HepG2 (cell line): ENCODE measurements around the gene DHRS4L2. TPM values are rescaled to one million over a fixed set of nuclear protein-coding genes. Genes with fewer than 3 reads are reported as not detected.

Experiments used
- AKAP8 ChIP-seq: sonication (generic); formaldehyde crosslinking; IDR thresholded peaks from 2 replicates; pipeline ENCODE4 v1.5.1; 2020; ENCODE audit warnings: mild to moderate bottlenecking, missing genetic modification reagents
- ASH2L ChIP-seq: fragments of 300-600, 200-600 bp; sonication (generic); IDR thresholded peaks from 2 replicates; pipeline ENCODE4 v1.7.0; 2017; ENCODE audit warnings: low read depth, mild to moderate bottlenecking, moderate library complexity, mixed read lengths, low read length; ENCODE audit not compliant: insufficient read length
- CENPT ChIP-seq: sonication (generic); formaldehyde crosslinking; IDR thresholded peaks from 2 replicates; pipeline ENCODE4 v1.8.0; 2022; ENCODE audit warnings: low read depth, mild to moderate bottlenecking, moderate library complexity, missing genetic modification reagents
- FIP1L1 ChIP-seq: fragments of 200-400 bp; formaldehyde crosslinking; IDR thresholded peaks from 2 replicates; pipeline ENCODE4 v1.6.1; 2018; ENCODE audit warnings: low read depth, mild to moderate bottlenecking, low read length, moderate library complexity, borderline replicate concordance; ENCODE audit not compliant: insufficient read depth
- FOXJ3 ChIP-seq: sonication (generic); formaldehyde crosslinking; IDR thresholded peaks from 2 replicates; pipeline ENCODE4 v1.4.0; 2020; ENCODE audit warnings: missing genetic modification reagents, mild to moderate bottlenecking, borderline replicate concordance
- GRHL1 ChIP-seq: sonication (generic); formaldehyde crosslinking; conservative IDR thresholded peaks from 2 replicates; pipeline ENCODE4 v1.8.0; 2022; ENCODE audit warnings: missing genetic modification reagents
- HOXA7 ChIP-seq: sonication (generic); formaldehyde crosslinking; IDR thresholded peaks from 2 replicates; pipeline ENCODE4 v1.8.1; 2022; ENCODE audit warnings: mild to moderate bottlenecking, missing genetic modification reagents, moderate library complexity
- JUNB ChIP-seq: sonication (generic); formaldehyde crosslinking; IDR thresholded peaks from 2 replicates; pipeline ENCODE4 v1.8.0; 2022; ENCODE audit warnings: missing genetic modification reagents, mild to moderate bottlenecking, borderline replicate concordance
- MIER3 ChIP-seq: IDR thresholded peaks from 2 replicates; pipeline ENCODE4 v1.6.1; 2016; ENCODE audit warnings: missing compliant biosample characterization, borderline replicate concordance
- NCOR1 ChIP-seq: fragments of 200-600 bp; sonication (generic); IDR thresholded peaks from 2 replicates; pipeline ENCODE4 v1.7.0; 2017; ENCODE audit warnings: antibody characterized with exemption, low read length, borderline replicate concordance
- NFKB2 ChIP-seq: sonication (generic); formaldehyde crosslinking; IDR thresholded peaks from 2 replicates; pipeline ENCODE4 v1.4.0; 2020; ENCODE audit warnings: missing genetic modification reagents, borderline replicate concordance
- RAD21 ChIP-seq: fragments of 450-650 bp; formaldehyde crosslinking; IDR thresholded peaks from 2 replicates; pipeline ENCODE4 v1.5.0; 2020; ENCODE audit warnings: mild to moderate bottlenecking
- RBAK ChIP-seq: sonication (generic); formaldehyde crosslinking; IDR thresholded peaks from 2 replicates; pipeline ENCODE4 v1.5.1; 2020; ENCODE audit warnings: mild to moderate bottlenecking, missing genetic modification reagents
- SP5 ChIP-seq: IDR thresholded peaks from 2 replicates; pipeline ENCODE4 v1.6.1; 2016; ENCODE audit warnings: low read depth, borderline replicate concordance
- THAP9 ChIP-seq: sonication (generic); formaldehyde crosslinking; IDR thresholded peaks from 2 replicates; pipeline ENCODE4; 2020; ENCODE audit warnings: missing genetic modification reagents, mild to moderate bottlenecking, borderline replicate concordance
- ZNF10 ChIP-seq: sonication (generic); formaldehyde crosslinking; IDR thresholded peaks from 2 replicates; pipeline ENCODE4 v1.4.0; 2020; ENCODE audit warnings: mild to moderate bottlenecking, low read depth, missing genetic modification reagents, borderline replicate concordance
- ZNF263 ChIP-seq: sonication (generic); formaldehyde crosslinking; IDR thresholded peaks from 2 replicates; pipeline ENCODE4 v1.4.0; 2020; ENCODE audit warnings: missing genetic modification reagents
- ZNF354B ChIP-seq: sonication (generic); formaldehyde crosslinking; IDR thresholded peaks from 2 replicates; pipeline ENCODE4 v1.8.0; 2022; ENCODE audit warnings: mild to moderate bottlenecking, missing genetic modification reagents
- ZNF382 ChIP-seq: sonication (generic); formaldehyde crosslinking; IDR thresholded peaks from 2 replicates; pipeline ENCODE4 v1.5.0; 2020; ENCODE audit warnings: missing genetic modification reagents, mild to moderate bottlenecking, borderline replicate concordance
- ZNF549 ChIP-seq: sonication (generic); formaldehyde crosslinking; IDR thresholded peaks from 2 replicates; pipeline ENCODE4 v1.5.0; 2020; ENCODE audit warnings: missing genetic modification reagents
- ZNF570 ChIP-seq: sonication (generic); formaldehyde crosslinking; IDR thresholded peaks from 2 replicates; pipeline ENCODE4 v1.4.0; 2020; ENCODE audit warnings: mild to moderate bottlenecking, missing genetic modification reagents, borderline replicate concordance
- ZNF713 ChIP-seq: sonication (generic); formaldehyde crosslinking; IDR thresholded peaks from 2 replicates; pipeline ENCODE4 v1.4.0; 2020; ENCODE audit warnings: mild to moderate bottlenecking, missing genetic modification reagents
- ZNF780A ChIP-seq: sonication (generic); formaldehyde crosslinking; IDR thresholded peaks from 2 replicates; pipeline ENCODE4 v1.8.0; 2022; ENCODE audit warnings: mild to moderate bottlenecking, missing genetic modification reagents, moderate library complexity
- ZNF841 ChIP-seq: sonication (generic); formaldehyde crosslinking; IDR thresholded peaks from 2 replicates; pipeline ENCODE4 v1.8.1; 2023; ENCODE audit warnings: missing genetic modification reagents, borderline replicate concordance
- polyA plus RNA-seq, 8 experiments: library from polyadenylated mRNA; depleted of rRNA in 3 of 8; stranded (reverse) in 7 of 8; unstranded in 1 of 8; fragments of >200 nt; fragmentation: Illumina TruSeq in 4 of 8; extraction: Trizol in 4 of 8; gene quantifications; 2 replicates each; pipeline versions ENCODE4 v1.2.1 to v1.2.3, GENCODE V29; 2011 to 2016; ENCODE audit warnings: low read depth in 4 of 8, missing spikeins in 1 of 8, mixed read lengths in 1 of 8; ENCODE audit not compliant: insufficient read depth in 1 of 8
- total RNA-seq, 5 experiments: library from RNA; depleted of rRNA; stranded (reverse); fragments of >200 nt; fragmentation: Illumina TruSeq; extraction: Trizol; gene quantifications; 2 replicates each; pipeline ENCODE4 v1.2.3, GENCODE V29; 2016; ENCODE audit warnings: low read depth in 1 of 5
- TF ChIP-seq, protein P1 (sequence below): sonication (generic); formaldehyde crosslinking; IDR thresholded peaks from 2 replicates; pipeline ENCODE4 v1.5.0; 2020; ENCODE audit warnings: mild to moderate bottlenecking, low read depth, missing genetic modification reagents, borderline replicate concordance

DHRS4L2 gene
- total and polyA plus RNA-seq, 2 of the 13 experiments (the other 11 are each of a cell fraction or from before 2014, with no cell fraction given) = 24.7 to 38.2 TPM

GRCh38 chr14:23953464-23954278 is 35.1 kb upstream of the DHRS4L2 start, which contains the start of gene DHRS4 (continued):
- TF ChIP-seq, protein P1, sequence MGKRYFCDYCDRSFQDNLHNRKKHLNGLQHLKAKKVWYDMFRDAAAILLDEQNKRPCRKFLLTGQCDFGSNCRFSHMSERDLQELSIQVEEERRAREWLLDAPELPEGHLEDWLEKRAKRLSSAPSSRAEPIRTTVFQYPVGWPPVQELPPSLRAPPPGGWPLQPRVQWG (CRISPR knock-in tag) = 0 out of 2 replicates have a peak, but pooled peaks have one; percentile 41
- TF ChIP-seq SP5 (peak; percentile 79; the same call in 1 of the 2 replicates), MIER3 (CRISPR knock-in tag) (peak; percentile 99), AKAP8 (CRISPR knock-in tag) (peak; percentile 82; the same call in 1 of the 2 replicates), ZNF382 (no peak), ZNF713 (CRISPR knock-in tag) (peak; percentile 99; the same call in 1 of the 2 replicates), HOXA7 (CRISPR knock-in tag) (no peak), GRHL1 (no peak), NCOR1 (peak; percentile 69), ZNF549 (CRISPR knock-in tag) (no peak; the same call in 1 of the 2 replicates), NFKB2 (CRISPR knock-in tag) (peak; percentile 98), ZNF354B (CRISPR knock-in tag) (peak; percentile 76; the same call in 1 of the 2 replicates), RBAK (CRISPR knock-in tag) (peak; percentile 85), ZNF263 (CRISPR knock-in tag) (peak; percentile 84), ZNF841 (CRISPR knock-in tag) (no peak), RAD21 (CRISPR knock-in tag) (peak; percentile 93), ASH2L (peak; percentile 97), ZNF780A (CRISPR knock-in tag) (no peak), FOXJ3 (CRISPR knock-in tag) (peak; percentile 81; the same call in 1 of the 2 replicates), THAP9 (CRISPR knock-in tag) (peak; percentile 97), ZNF10 (CRISPR knock-in tag) (peak; percentile 96; the same call in 1 of the 2 replicates), JUNB (CRISPR knock-in tag) (no peak), CENPT (CRISPR knock-in tag) (peak; percentile 72; the same call in 1 of the 2 replicates), ZNF570 (CRISPR knock-in tag) (peak; percentile 88), FIP1L1 (peak; percentile 92; the same call in 1 of the 2 replicates)
